ENCODE results near the gene TAS2R3.

TAS2R3 gene

DNA sequence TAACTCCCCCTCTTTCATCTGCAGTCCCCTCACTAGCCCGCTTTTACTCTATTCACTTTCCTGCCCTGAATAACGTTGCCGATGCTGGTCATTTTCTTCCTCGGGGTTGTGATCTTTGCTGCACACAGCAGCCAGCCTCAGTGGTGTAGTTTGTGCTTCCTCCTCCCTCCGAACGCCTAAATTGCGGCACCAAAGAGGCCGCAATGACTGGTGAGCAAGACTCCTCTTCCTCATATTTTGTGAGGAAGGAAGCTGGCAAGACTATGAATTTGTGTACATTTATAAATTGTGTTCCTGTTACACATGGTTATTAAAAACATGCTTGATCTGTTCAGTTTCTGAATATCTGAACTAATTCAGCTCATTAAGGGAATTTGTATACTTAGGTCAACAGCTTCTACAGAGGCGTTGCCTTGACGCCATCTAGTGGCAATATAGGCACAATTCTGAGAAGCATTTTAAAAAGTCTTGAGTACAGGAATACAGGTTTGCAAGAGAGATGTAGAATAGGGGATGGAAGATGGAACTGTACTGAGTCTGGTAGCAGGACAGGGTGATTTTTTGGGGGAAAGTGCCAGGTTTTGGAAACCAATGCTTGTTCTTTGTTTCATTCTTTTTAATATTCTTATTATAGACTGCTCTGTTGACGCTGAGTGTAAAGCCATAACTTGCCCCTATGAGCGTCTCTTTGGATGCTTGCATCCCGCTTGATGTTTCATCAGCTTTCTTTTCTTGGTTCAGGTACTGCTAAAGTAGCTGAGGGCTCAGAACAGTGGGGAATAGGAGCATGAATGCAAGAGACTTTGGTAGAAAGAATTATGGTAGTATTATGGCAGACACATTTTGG is 22.0 kb downstream of the TAS2R3 start:
- DNase-seq = no peak

DNA sequence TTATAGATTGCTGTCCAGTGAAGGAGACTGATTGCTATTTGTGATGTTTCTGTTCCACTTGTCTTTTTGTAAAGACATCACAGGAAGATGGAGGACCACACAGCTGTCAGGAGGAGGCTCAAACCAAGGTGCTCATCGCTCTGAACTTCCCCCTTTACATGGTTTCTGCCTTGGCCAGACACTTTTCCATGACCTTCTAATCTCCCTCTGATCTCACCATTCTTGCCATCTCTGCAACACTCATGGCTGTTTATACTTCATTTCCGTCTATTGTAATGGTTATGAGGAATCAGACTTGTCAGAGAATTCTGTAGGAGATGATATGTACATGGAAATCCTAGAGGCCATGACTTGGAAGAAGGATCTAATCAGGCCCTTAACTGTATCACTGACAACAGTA is 24.4 kb downstream of the TAS2R3 start:
- no peak for DNase-seq

- no peak for DNase-seq
Observed at GRCh38 chr7:141789917-141790316, 26.0 kb downstream of the TAS2R3 start, which contains the start of gene TAS2R5. Gene TAS2R5, plus strand, starts transcription at chr7:141790217. Its CDS starts 145 bp downstream, at chr7:141790362.

GRCh38 chr7:141792526-141792925 is 28.6 kb downstream of the TAS2R3 start:
- no peak for DNase-seq

All from activated effector memory CD4-positive, alpha-beta T cell treated with Interleukin-2 at 50 U/mL for 16 hours (primary cell).